Neutrophil (primary cell): ENCODE data around the gene PITPNC1.

Experiments
- H3K27ac ChIP-seq: fragments of 200-600 bp; sonication (generic); 2 replicates; pipeline ENCODE4 v1.5.1; 2016; ENCODE audit warnings: mild to moderate bottlenecking, moderate library complexity
- H3K27me3 ChIP-seq: fragments of 200-600 bp; sonication (generic); 2 replicates; pipeline ENCODE4 v1.6.0; 2016; ENCODE audit warnings: mild to moderate bottlenecking
- H3K36me3 ChIP-seq: fragments of 200-600 bp; sonication (generic); 2 replicates; pipeline ENCODE4 v1.5.1; 2017
- H3K4me1 ChIP-seq, 2 experiments: fragments of 200-600 bp in 1 of 2; sonication (generic) in 1 of 2; 1 replicate in 1 of 2; 2 replicates in 1 of 2; pipeline versions ENCODE4 v1.5.1 to v1.6.1; 2013 to 2016; ENCODE audit warnings: low read depth in 1 of 2, low read length in 1 of 2, mild to moderate bottlenecking in 1 of 2, moderate library complexity in 1 of 2; ENCODE audit not compliant: control insufficient read depth in 1 of 2, insufficient read depth in 1 of 2
- H3K4me3 ChIP-seq, 2 experiments: fragments of 200-600 bp in 1 of 2; sonication (generic) in 1 of 2; 1 replicate in 1 of 2; 2 replicates in 1 of 2; pipeline ENCODE4 v1.5.1; 2013 to 2016; ENCODE audit warnings: low read depth in 1 of 2, low read length in 1 of 2, mild to moderate bottlenecking in 1 of 2, moderate library complexity in 1 of 2
- H3K9me3 ChIP-seq: fragments of 200-600 bp; sonication (generic); 2 replicates; pipeline ENCODE4 v1.5.1; 2016
- TF ChIP-seq, protein P1 (sequence below): fragments of 200-600 bp; sonication (generic); IDR thresholded peaks from 2 replicates; pipeline ENCODE4 v1.5.1; 2016; ENCODE audit warnings: antibody characterized with exemption

The PITPNC1 gene

GRCh38 chr17:67606471-67606870 lies 229.4 kb downstream of the PITPNC1 start:
- Histone ChIP-seq H3K27me3 (no peaks in the 10 kb centered on the region), H3K9me3 (no peaks in the 10 kb centered on the region), H3K27ac (no peak overlapping the region), H3K4me3 (no peak overlapping the region), H3K36me3 (no peaks in the 10 kb centered on the region), H3K4me1 (no peaks in the 10 kb centered on the region)
- TF ChIP-seq, protein P1, sequence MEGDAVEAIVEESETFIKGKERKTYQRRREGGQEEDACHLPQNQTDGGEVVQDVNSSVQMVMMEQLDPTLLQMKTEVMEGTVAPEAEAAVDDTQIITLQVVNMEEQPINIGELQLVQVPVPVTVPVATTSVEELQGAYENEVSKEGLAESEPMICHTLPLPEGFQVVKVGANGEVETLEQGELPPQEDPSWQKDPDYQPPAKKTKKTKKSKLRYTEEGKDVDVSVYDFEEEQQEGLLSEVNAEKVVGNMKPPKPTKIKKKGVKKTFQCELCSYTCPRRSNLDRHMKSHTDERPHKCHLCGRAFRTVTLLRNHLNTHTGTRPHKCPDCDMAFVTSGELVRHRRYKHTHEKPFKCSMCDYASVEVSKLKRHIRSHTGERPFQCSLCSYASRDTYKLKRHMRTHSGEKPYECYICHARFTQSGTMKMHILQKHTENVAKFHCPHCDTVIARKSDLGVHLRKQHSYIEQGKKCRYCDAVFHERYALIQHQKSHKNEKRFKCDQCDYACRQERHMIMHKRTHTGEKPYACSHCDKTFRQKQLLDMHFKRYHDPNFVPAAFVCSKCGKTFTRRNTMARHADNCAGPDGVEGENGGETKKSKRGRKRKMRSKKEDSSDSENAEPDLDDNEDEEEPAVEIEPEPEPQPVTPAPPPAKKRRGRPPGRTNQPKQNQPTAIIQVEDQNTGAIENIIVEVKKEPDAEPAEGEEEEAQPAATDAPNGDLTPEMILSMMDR: no peak

DNA sequence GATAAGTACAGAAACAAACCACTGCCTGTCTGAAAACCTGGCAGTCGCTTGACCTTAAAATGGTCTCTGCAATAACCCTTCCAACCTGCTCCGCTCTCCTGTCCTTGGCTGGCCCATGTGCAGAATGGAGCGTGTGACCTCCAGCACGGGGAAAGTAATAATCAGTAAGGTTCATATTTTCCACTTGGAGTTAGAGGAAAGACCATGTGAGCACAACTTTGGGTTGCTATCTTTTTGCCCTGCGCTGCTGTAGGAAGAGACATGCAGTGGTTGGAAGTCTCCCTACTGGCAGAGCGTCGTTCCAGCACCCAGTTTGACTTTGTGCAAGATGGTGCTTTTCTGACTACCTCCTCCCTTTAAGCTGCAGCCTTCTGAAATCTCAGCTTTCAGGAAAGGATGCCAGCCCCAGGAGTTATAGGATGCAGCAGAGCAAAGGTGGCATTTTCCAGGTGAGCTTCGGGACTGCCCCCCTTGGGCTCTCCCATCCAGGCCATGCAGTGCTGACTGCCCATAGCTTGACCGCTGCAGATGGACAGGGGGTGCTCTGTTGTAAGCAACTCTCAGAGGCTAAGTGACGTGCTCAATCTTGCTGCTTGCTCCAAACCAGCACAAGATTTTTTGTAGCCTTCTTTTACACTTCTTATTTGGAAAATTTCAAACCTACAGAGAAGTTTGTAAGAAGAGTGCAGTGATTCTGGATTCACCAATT lies 230.0 kb downstream of the PITPNC1 start:
- H3K4me3 ChIP-seq: no peak overlapping the region
- no peaks in the 10 kb centered on the region for H3K4me1 ChIP-seq
- TF ChIP-seq, protein P1: no peak
- no peaks in the 10 kb centered on the region for H3K9me3 ChIP-seq
- H3K27ac ChIP-seq: no peak overlapping the region
- no peaks in the 10 kb centered on the region for H3K27me3 ChIP-seq
- H3K36me3 ChIP-seq: no peaks in the 10 kb centered on the region

DNA sequence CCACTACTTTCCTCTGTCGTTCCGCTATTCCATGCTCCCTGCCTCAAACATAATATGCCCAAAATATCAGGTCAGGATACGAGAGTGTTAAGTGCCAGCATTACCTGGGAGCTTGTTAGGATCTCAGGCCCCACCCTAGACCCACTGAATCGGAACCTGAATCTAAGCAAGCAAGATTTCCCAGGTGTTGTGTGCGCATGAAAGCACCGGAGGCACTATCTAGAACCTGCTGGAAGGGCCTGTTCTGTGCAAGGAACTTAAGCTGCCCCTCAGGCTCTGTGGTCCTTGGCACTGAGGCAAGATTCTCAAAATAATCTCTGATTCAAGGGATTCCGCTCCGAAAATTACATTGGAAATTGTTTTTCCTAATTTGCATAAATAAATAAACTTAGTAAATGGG lies 233.0 kb downstream of the PITPNC1 start:
- H3K36me3 ChIP-seq: no peaks in the 10 kb centered on the region
- TF ChIP-seq, protein P1: no peak

DNA sequence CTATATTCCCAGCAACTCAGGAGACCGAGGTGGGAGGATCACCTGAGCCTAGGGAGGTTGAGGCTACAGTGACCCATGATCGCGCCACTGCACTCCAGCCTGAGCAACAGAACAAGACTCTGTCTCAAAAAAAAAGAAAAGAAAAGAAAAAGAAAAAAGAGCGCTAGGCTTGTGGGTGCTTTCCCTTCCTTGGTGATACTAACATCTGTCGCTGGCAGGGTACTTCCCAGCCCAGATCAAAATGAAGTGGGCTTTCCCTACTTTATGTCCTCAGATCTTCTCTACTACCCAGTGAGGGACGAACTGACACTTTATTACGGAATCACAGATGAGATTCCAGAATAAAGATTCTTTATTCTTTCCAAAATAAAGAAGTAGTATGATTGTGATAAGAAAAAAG lies 236.9 kb downstream of the PITPNC1 start:
- TF ChIP-seq, protein P1: no peak
- Histone ChIP-seq H3K27ac (no peak overlapping the region), H3K27me3 (no peaks in the 10 kb centered on the region), H3K36me3 (no peaks in the 10 kb centered on the region), H3K9me3 (no peaks in the 10 kb centered on the region), H3K4me3 (no peak overlapping the region), H3K4me1 (no peaks in the 10 kb centered on the region)

More for the DNA sequence above, 233.0 kb downstream of the PITPNC1 start:
- Histone ChIP-seq H3K4me3 (no peak overlapping the region), H3K27me3 (no peaks in the 10 kb centered on the region), H3K27ac (no peak overlapping the region), H3K4me1 (no peaks in the 10 kb centered on the region), H3K9me3 (no peaks in the 10 kb centered on the region)

- Histone ChIP-seq H3K27ac (no peak overlapping the region), H3K36me3 (no peaks in the 10 kb centered on the region), H3K27me3 (no peaks in the 10 kb centered on the region), H3K4me3 (no peak overlapping the region), H3K4me1 (no peaks in the 10 kb centered on the region), H3K9me3 (no peaks in the 10 kb centered on the region)
- TF ChIP-seq, protein P1: no peak
These were observed 238.0 kb downstream of the PITPNC1 start for GRCh38 chr17:67615011-67615561.
